GM23248 (cell line): Measurements from ENCODE around the gene LMX1B.

Experiments
- EZH2 ChIP-seq: fragments of 200-600 bp; sonication (generic); IDR thresholded peaks from 2 replicates; pipeline ENCODE4 v1.6.1; 2018; ENCODE audit warnings: antibody characterized with exemption, mild to moderate bottlenecking; ENCODE audit not compliant: insufficient read depth, poor library complexity, severe bottlenecking
- EZH2phosphoT487 ChIP-seq: fragments of 200-600 bp; sonication (generic); IDR thresholded peaks from 2 replicates; pipeline ENCODE4 v1.6.1; 2018; ENCODE audit warnings: antibody characterized with exemption, moderate library complexity, mild to moderate bottlenecking, low read depth; ENCODE audit not compliant: insufficient read depth

DNA sequence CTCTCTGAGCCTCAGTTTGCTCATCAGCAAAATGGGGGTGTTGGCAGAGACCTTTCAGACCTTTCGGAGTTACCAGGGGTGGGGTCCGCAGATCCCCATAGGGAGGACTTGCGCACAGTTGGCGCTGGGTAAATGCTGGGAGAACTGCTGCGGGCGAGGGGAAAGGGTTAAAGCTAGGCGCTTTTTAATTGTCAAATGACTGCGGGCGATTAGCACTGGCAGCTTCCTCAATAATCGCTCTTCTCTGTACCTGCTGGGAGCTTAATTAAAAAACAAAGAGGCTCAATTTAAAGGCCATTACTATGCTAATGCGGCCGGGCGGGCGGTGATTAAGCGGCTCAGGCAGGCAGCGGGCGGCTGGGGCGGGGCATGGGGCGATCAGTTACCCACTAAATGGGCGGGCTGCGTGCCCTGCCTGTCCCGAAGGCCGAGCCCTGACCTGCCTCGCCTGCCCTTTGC is 63.0 kb downstream of the LMX1B start:
- no peak for TF ChIP-seq EZH2phosphoT487
- no peak for TF ChIP-seq EZH2
